GM12872 (cell line): ENCODE measurements around the gene SH3BGR.

Experiments
- CTCF ChIP-seq: IDR thresholded peaks from 3 replicates; pipeline ENCODE4 v1.5.1; 2011; ENCODE audit warnings: low read depth, mild to moderate bottlenecking, low read length, moderate library complexity; ENCODE audit not compliant: insufficient read depth

Gene SH3BGR

GRCh38 chr21:39527067-39527595, 75.4 kb downstream of the SH3BGR start:
- TF ChIP-seq CTCF, result no peak

- no peak for TF ChIP-seq CTCF
These were observed 76.1 kb downstream of the SH3BGR start for GRCh38 chr21:39527664-39528381.

- TF ChIP-seq CTCF, result no peak
These were observed 77.3 kb downstream of the SH3BGR start for GRCh38 chr21:39529026-39529425.

GRCh38 chr21:39531064-39531463, 79.3 kb downstream of the SH3BGR start:
- no peak for TF ChIP-seq CTCF

GRCh38 chr21:39531840-39532239, 80.1 kb downstream of the SH3BGR start:
- no peak for TF ChIP-seq CTCF

GRCh38 chr21:39533545-39534380, 82.0 kb downstream of the SH3BGR start:
- no peak for TF ChIP-seq CTCF

- TF ChIP-seq CTCF, result no peak
These were observed 84.1 kb downstream of the SH3BGR start for GRCh38 chr21:39535646-39536437.
